Stimulated activated naive CD4-positive, alpha-beta T cell (primary cell): ENCODE results near the gene DTX3.
"Not testable (repeated sequence)": the region's sequence is repeated elsewhere in the genome, so short reads cannot be mapped to it uniquely, and the experiment has no call there.

Experiments used
- DNase-seq, 6 experiments: peaks; one replicate each; lab custom pipeline; 2025; lab: John Stamatoyannopoulos, UW

DTX3 gene

DNA sequence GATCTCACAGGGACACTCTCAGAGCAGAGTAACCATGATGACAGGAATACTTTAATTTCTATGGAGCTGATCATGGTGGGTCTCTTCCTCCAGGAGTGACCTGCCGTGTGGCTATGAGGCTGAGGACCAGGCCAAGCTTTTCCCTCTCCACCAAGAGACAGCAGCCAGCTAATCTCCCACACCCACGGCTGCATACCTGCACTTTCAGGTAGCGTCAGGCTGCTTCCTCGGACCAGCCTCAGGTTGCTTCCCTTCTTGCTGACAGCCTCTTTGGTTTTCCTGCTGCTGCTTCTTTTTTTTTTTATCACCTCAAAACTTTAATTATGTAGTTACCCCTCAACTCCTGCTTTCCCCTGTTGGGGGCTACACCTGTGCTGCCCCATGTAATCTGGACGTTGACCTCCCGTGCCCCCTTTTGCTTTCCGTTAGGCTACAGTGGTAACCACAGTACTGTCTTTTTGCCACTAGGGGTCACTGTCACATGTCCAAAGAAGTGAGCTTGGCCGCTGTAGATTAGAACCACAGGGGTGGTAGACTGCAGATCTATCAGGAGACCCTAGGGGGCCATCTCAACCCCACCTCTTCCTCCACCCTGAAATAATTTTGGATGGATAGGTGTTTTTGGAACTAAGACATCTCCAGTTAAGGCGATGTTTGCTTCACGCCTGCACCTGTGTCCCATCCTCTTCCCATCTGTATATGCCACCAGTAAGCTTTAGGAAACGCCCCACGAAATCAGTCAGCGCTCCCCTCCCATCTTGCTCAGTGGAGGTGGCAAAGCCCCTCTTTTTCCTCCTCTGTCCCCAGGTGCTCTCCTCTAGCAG lies 21.4 kb upstream of the DTX3 start:
- DNase-seq: peak; percentile 23 to 80 (median 60)

DNA sequence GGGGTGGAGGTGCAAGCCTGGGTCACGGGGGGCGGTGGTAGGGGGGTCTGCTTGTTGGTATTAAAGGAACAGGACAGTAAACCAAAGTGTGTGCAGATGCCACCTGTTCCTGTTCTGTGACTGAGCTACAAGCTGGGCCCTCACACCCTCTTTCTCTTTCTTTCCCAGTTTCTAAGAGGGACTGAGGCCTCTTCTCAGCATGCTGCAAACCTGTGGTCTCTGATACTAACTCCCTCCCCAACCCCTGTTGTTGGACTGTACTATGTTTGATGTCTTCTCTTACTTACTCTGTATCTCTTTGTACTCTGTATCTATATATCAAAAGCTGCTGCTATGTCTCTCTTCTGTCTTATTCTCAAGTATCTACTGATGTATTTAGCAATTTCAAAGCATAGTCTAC lies 20.6 kb upstream of the DTX3 start:
- DNase-seq: no peak

DNA sequence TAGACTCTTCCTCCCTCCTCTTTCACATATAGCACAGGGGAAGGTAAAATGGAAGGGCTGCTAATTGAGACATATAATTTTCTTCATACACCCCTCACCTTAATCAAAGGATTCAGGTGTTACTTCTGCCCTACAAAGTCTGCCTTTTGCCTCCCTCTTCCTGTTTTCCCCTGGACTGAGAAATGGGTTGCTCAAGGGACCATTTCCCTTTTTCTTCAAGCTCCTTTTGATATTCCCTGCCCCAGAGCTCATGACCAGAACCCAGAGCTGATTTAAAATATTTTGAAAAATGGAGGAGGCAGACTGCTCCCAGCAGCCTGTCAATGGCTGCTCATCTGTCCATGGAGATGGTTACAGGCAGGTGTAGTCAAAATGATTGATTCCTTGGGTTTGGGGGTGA lies 19.9 kb upstream of the DTX3 start:
- no peak for DNase-seq

DNA sequence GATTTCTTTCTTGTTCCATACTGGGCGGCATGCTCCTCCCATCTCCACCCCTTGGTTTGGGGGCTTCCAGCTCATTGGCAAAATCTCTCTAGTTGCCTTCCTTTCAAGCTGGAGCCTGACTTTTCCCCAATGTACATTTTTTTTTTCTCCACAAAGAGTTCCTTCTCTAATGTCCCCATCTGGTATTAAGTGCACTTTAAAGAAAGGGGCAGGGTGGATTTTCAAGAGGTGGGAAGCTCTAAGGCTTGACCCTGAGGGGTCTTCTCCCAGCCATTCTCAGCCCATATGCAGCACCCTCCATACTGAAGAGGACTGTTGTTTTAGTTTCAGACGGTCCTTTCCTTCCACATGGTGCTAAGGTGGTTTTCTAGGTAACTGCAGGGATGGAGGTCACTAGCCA lies 19.5 kb upstream of the DTX3 start:
- no peak for DNase-seq

DNA sequence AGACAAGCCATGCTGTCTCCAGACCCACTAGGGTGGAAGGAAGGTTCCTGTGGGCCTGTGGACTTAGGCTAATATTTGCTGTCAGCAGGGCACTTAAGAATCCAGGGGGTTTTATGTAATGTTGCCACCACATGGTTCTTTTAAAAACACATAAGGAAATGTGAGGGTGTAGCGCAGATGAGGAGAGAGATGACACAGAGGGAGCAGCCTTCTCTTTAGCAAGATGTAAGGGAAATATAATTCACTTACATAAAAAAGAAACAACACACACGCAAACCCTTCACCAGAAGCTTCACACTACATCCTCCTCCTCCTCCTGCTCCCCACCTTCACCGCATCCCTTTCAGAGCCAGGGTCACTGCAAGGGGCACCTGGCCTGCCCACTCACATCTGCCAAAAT lies 18.5 kb upstream of the DTX3 start:
- no peak for DNase-seq

DNA sequence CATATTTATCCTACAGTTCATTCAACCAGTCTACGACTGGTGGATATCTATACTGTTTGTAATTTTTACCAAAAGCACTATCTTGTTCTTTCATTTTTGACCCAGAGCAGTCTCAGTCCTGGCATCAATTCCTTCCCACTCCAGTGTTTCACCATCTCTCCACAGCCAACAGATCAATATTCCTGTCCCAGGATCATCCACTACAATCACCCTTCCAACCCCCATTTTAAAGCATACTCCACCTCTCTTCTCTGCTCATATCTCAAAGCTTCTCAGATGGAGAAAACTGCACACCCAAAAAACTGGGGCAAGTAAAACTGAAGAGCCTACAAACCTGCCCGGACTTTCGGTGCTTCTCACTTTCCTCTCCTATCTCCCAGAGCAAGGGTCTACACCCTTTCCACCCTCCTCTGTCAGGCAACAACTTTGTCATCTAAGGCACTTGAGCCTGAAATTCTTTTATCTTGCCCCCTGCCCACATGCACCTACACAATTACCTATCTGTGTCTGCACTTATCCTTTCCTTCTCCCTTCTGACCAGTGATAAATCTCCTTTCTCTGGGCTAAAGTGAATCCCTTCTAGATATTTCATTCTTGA lies 17.7 kb upstream of the DTX3 start:
- DNase-seq: no peak

GRCh38 chr12:57588951-57589610 lies 15.5 kb upstream of the DTX3 start:
- not testable (repeated sequence) for DNase-seq

DNA sequence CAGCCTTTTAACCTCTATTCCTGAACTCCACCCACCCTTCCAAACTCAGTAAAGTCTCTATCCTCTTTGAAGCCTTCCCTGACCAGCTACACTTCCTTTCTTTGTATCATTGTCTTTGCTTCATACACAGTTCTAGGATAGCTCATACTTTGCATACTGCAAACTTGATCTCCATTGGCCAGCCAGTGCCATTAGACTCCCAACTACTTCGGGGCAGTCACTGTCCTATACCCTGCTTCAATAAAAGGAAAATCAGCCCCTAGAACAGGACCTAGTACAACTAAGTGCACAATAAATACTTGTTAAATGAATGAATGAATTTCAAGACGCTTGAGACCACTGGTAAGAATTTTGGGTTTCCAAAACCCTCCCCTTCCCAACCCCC lies 14.2 kb upstream of the DTX3 start:
- DNase-seq: no peak

DNA sequence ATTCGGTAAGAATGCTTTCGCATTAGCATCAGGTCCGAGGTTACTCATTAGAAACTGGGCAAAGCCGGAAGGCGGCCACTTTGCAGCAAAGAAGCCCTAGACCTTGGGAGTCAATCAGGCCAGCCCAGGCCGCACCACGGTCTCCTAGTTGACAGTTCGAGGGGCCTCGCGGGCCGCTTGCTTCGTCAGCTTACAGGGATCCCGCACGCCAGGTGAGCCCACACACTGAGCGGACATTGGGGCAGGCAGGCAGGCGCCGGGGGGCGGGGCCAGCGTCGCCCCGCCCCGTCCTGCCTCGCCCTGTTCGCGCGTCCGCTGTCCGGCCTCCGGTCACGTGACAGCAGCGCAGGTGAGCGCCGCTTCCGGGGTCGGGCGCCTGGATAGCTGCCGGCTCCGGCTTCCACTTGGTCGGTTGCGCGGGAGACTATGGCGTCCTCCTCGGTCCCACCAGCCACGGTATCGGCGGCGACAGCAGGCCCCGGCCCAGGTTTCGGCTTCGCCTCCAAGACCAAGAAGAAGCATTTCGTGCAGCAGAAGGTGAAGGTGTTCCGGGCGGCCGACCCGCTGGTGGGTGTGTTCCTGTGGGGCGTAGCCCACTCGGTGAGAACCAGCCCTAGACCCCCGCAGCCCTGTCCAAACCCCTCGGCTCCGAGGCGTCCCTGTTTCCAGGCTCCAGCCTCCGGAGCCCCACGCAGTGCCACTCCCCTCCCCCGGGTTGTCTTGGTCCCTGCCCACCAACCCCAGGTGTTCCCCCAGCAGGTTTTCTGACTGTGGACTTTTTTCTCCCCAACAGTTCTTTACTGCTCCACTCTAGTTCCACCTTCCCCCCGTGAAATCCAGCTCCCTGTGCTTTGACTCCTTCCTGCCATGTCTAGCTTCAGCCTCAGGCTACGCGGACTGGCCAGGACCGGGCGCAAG lies 13.5 kb upstream of the DTX3 start, which contains the start of gene PIP4K2C:
Gene PIP4K2C, plus strand, starts transcription at position 329 of the 918 bp plus-strand sequence. Its CDS starts 98 bp downstream, at position 427.
- DNase-seq: peak; percentile 54 to 76 (median 66)

DNA sequence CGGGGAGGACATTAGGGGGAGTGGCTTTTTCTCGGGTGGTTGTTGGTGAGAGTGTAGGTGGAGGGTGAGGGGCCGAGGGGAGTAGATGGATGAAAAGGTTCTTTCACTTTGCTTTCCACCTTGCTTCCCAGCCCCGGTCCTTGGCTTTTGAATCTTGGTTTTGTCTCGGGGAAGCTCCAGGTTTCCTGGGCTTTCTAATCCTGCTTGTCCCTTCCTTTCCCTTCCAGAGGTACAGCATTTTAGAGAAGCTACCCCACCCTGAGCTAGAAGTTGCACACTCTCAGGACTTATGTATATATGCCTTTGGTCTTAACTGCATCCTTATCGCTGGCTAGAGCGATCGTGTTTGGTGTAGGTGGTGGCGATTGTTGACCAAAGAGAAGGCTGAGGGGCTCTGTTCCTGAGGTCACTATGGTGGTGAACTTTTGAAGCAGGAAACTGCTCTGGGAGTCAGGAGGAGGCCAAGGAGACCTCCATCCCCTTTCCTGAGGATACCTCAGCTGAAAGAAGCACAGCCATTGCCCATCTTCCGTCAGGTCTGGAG lies 12.8 kb upstream of the DTX3 start:
- DNase-seq: no peak

- DNase-seq: no peak
These were observed 12.0 kb upstream of the DTX3 start for GRCh38 chr12:57592551-57593165.

- DNase-seq: no peak
These were observed 11.4 kb upstream of the DTX3 start for GRCh38 chr12:57593187-57593586.

GRCh38 chr12:57600395-57600794 lies 4.2 kb upstream of the DTX3 start:
- DNase-seq: no peak

DNA sequence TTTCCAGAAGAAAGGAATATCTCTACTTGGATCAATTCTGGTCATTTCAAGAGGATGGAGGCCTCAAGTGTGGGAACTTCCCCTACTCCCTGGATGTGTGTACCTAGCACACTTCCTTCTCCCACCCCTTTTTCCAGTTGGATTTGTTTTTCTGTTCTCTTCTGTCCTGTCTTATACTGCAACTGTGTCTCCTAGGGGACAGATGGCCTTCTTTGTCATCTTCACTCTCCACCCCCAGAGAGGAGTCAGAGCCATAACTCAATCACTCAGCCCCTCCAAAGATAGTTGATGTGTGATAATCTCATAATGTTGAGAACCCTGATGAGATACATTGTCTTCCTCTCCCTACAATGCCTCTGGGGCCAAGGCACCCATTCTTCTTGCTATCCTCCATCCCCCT lies 2.1 kb upstream of the DTX3 start:
- DNase-seq: no peak

DNA sequence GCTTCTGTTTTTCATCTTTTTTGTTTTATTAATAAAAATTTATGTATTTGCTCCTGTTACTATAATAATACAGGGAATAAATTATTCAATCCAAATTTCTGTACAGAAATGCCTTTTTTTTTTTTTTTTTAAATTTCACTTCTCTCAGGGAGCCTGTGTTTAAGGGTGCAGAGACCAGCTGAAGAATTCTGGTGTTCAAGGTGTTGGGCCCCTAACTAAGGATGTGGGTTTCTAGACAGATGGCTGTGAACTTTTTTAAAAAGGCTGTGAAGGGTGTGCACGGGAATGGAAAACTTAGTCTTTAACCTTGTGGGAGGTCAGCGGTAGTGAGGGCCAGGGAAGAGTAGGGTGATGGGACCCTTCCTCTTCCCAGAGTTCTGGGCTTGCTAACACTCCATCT lies 1.3 kb upstream of the DTX3 start:
- DNase-seq: peak in 1 of 6 experiments; percentile 4

- no peak for DNase-seq
These were observed 690 bp upstream of the DTX3 start for GRCh38 chr12:57603815-57604453.

DNA sequence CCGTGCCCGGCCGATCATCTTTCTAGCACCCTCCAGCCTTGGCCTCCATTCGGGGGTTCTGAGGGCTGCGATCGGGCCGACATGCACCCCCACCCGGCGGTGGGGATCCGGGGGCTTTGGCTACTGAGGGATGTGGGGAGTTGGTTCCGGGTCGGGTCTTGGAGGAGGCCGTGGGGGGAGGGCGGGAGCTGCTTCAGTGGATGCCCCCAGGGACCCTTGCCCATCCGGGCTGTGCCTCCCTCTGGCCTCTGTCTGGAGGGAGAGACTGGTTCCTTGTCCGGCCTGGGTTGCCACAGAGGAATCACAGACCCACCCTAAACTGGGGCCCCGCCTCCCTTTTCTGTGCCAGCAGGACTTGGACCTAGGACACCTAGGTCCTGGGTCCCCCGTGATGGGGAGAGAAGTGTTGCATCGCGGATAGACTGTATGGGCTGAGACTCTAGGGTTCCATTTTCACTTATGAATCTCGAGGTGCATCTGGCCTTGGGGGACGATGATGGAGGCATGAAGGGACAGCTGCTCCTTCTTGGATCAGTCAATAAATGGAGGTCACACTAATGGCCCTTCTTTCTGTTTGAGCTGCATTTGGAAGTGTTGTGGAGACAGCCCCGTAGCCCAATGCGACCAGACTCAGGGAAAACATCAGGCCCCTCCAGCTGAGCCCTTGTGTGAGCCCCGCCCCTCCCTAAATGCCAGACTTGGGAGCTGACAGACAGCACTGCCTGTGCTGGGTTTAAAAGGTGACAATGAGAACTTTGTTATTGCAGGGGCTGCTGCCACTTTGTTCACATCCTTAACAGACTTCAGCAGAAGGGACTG lies 577 bp downstream of the DTX3 start:
- DNase-seq: peak in 1 of 6 experiments; percentile 34

DNA sequence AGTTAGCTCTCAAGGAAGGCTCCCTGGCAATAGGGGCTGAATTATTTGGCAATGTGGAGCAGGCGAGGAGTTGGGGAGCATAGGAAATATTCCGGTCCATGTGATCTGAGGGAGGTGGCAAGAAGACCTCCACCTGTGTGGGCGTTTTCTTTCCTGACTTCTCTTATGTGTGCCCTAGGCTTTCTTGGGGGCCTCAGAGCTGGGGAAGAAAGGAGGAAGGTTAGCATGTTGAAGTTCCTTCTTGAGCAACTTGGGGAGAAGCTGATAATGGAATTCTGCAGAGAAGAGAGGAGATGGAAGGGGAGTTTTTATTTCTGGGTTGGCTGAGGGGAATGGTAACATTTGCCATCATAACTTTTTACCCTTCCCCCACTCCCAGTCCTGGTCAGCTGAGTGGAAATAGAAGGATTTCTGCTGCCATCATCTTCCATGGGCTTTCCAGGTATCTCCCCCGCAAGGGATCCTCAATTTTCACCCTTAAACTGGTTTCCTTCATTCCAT lies 1.2 kb downstream of the DTX3 start:
- no peak for DNase-seq

DNA sequence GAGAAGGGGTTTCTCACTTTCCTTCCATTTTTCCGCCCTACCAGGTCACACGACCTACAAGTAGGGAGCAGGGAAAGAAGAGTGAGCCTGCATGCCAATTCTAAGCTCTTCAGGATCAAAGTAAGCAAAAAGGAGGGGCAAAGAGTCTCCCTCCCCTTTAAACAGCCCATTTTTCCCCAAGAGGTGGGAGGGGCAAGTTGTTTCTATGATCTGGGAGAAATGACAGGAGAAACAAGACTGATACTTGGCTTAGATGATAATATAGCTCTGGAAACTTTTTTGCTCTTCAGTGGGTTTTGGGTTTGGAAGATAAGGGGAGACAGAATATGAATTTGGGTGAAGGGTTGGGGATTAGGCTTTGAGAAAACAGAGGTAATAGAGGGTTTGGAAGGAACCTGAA lies 1.8 kb downstream of the DTX3 start:
- DNase-seq: no peak

DNA sequence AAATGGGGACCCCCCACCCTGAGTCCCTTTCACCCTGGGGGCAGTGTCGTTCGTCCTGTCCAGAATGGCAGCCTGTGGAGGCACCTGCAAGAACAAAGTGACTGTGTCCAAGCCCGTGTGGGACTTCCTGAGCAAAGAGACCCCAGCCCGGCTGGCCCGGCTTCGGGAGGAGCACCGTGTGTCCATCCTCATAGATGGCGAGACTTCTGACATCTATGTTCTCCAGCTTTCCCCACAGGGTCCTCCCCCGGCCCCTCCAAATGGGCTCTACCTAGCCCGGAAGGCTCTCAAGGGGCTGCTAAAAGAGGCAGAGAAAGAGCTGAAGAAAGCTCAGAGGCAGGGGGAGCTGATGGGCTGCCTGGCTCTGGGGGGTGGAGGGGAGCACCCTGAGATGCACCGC lies 2.2 kb downstream of the DTX3 start:
- DNase-seq: no peak
